CD14-positive monocyte (primary cell): ENCODE measurements around the gene SLC37A1. TPM values are rescaled to one million over a fixed set of nuclear protein-coding genes. Genes with fewer than 3 reads are reported as not detected.
A peak's percentile ranks its signal among the peaks of the same experiment; 100 is the strongest.

ENCODE experiments used
- DNase-seq, 3 donors: peaks; one replicate each; pipeline ENCODE4 v3.0.0-alpha.2; 2011 to 2022
- H2AFZ ChIP-seq: 2 replicates; pipeline ENCODE4 v1.6.0; 2012; ENCODE audit warnings: mild to moderate bottlenecking, low read depth, low read length, inconsistent platforms; ENCODE audit not compliant: insufficient read depth, poor library complexity, severe bottlenecking
- H3K27ac ChIP-seq, 2 donors: 1 replicate in 1 of 2; 2 replicates in 1 of 2; pipeline ENCODE4 v1.5.1; 2012 to 2013; ENCODE audit warnings: low read length in 2 of 2, control low read depth in 1 of 2, inconsistent platforms in 1 of 2, low read depth in 1 of 2, mild to moderate bottlenecking in 1 of 2
- H3K27me3 ChIP-seq, 2 donors: one replicate each; pipeline versions ENCODE4 v1.6.0 to v1.6.1; 2011 to 2013; ENCODE audit warnings: low read length in 2 of 2; ENCODE audit not compliant: control insufficient read depth in 2 of 2, insufficient read depth in 2 of 2
- H3K36me3 ChIP-seq, 2 donors: replicated peaks in 1 of 2; 1 replicate in 1 of 2; 2 replicates in 1 of 2; pipeline versions ENCODE4 v1.5.1 to v1.6.1; 2012 to 2013; ENCODE audit warnings: low read length in 2 of 2, control low read depth in 1 of 2, inconsistent platforms in 1 of 2, mild to moderate bottlenecking in 1 of 2; ENCODE audit not compliant: insufficient read depth in 2 of 2, control insufficient read depth in 1 of 2
- H3K4me1 ChIP-seq, 2 donors: 1 replicate in 1 of 2; 2 replicates in 1 of 2; pipeline versions ENCODE4 v1.5.1 to v1.6.1; 2012 to 2013; ENCODE audit warnings: low read length in 2 of 2, control low read depth in 1 of 2, inconsistent platforms in 1 of 2, mild to moderate bottlenecking in 1 of 2, moderate library complexity in 1 of 2; ENCODE audit not compliant: insufficient read depth in 2 of 2, control insufficient read depth in 1 of 2
- H3K4me2 ChIP-seq: replicated peaks from 2 replicates; pipeline ENCODE3; 2012; ENCODE audit warnings: low read length, moderate library complexity, mild to moderate bottlenecking; ENCODE audit not compliant: poor library complexity, severe bottlenecking; ENCODE audit errors: extremely low read depth
- H3K4me3 ChIP-seq, 3 experiments: fragments of 200-600 bp in 1 of 3; sonication (generic) in 1 of 3; replicated peaks in 1 of 3; 1 replicate in 2 of 3; 2 replicates in 1 of 3; pipeline ENCODE4 v1.5.1; 2011 to 2013; ENCODE audit warnings: low read length in 3 of 3, mild to moderate bottlenecking in 3 of 3, control low read depth in 2 of 3, low read depth in 2 of 3, inconsistent platforms in 1 of 3, moderate library complexity in 1 of 3
- H3K79me2 ChIP-seq: 2 replicates; pipeline ENCODE4 v1.6.0; 2012; ENCODE audit warnings: mild to moderate bottlenecking, control low read depth, inconsistent platforms, low read length, moderate library complexity; ENCODE audit not compliant: insufficient read depth
- H3K9ac ChIP-seq: 2 replicates; pipeline ENCODE4 v1.6.0; 2017; ENCODE audit warnings: low read length, mild to moderate bottlenecking; ENCODE audit not compliant: insufficient read depth, poor library complexity, severe bottlenecking
- H3K9me3 ChIP-seq, 2 donors: replicated peaks in 1 of 2; 1 replicate in 1 of 2; 2 replicates in 1 of 2; pipeline versions ENCODE4 v1.5.1 to v1.6.1; 2012 to 2013; ENCODE audit warnings: low read length in 2 of 2, control low read depth in 1 of 2; ENCODE audit not compliant: control insufficient read depth in 1 of 2, insufficient read depth in 1 of 2
- H4K20me1 ChIP-seq: 2 replicates; pipeline ENCODE4 v1.6.0; 2012; ENCODE audit warnings: mild to moderate bottlenecking, low read length, control low read depth, moderate library complexity; ENCODE audit not compliant: insufficient read depth
- H3K27ac Mint-ChIP-seq, 7 donors: one replicate each; pipeline ENCODE4 v1.8.0; 2020; ENCODE audit warnings: mild to moderate bottlenecking in 7 of 7, mixed read lengths in 7 of 7, moderate library complexity in 6 of 7, inconsistent platforms in 2 of 7
- H3K27me3 Mint-ChIP-seq, 3 donors: one replicate each; pipeline ENCODE4 v1.8.0; 2021 to 2022; ENCODE audit warnings: low read depth in 3 of 3, mild to moderate bottlenecking in 3 of 3, mixed read lengths in 3 of 3, moderate library complexity in 3 of 3, inconsistent platforms in 1 of 3
- H3K36me3 Mint-ChIP-seq, 2 donors: one replicate each; pipeline ENCODE4 v1.8.0; 2020; ENCODE audit warnings: mixed read lengths in 2 of 2, inconsistent platforms in 1 of 2, mild to moderate bottlenecking in 1 of 2
- H3K4me1 Mint-ChIP-seq: one replicate; pipeline ENCODE4 v1.8.0; 2020; ENCODE audit warnings: mild to moderate bottlenecking, mixed read lengths
- H3K4me3 Mint-ChIP-seq, 2 donors: one replicate each; pipeline ENCODE4 v1.8.0; 2020; ENCODE audit warnings: mild to moderate bottlenecking in 2 of 2, mixed read lengths in 2 of 2, moderate library complexity in 1 of 2
- H3K9me3 Mint-ChIP-seq, 7 donors: one replicate each; pipeline ENCODE4 v1.8.0; 2020 to 2022; ENCODE audit warnings: mixed read lengths in 7 of 7, mild to moderate bottlenecking in 6 of 7, moderate library complexity in 6 of 7, inconsistent platforms in 2 of 7
- WGBS: methylation state at CpG from one replicate; pipeline ENCODE4 v1.1.5; 2013; ENCODE audit warnings: missing lambda C conversion rate; ENCODE audit not compliant: insufficient coverage; 5-methylcytosine and 5-hydroxymethylcytosine counted together
- intact Hi-C, 2 donors: fragments of 100-400 bp; cut with micrococcal nuclease; formaldehyde crosslinking; loops; one replicate each; pipeline versions ENCODE4 v1.15.0 to v1.15.1; 2023
- polyA plus RNA-seq, 3 donors: library from polyadenylated mRNA; depleted of rRNA in 1 of 3; unstranded in 2 of 3; stranded (reverse) in 1 of 3; fragments of 300-500 nt in 2 of 3; fragments of >200 nt in 1 of 3; fragmentation: Illumina TruSeq in 2 of 3; gene quantifications; 1 replicate in 2 of 3; 2 replicates in 1 of 3; pipeline ENCODE4 v1.2.3, GENCODE V29; 2012 to 2021
- TF ChIP-seq, protein P1 (sequence below): fragments of 200-600 bp; IDR thresholded peaks from one replicate; pipeline ENCODE4 v1.8.0; 2022; ENCODE audit warnings: antibody characterized with exemption, mild to moderate bottlenecking

Gene SLC37A1
- polyA plus RNA-seq, 3 donors: 2.7 to 12.4 (median 4.3) TPM

GRCh38 chr21:42564561-42564971, 50.9 kb downstream of the SLC37A1 start:
- TF ChIP-seq, protein P1, sequence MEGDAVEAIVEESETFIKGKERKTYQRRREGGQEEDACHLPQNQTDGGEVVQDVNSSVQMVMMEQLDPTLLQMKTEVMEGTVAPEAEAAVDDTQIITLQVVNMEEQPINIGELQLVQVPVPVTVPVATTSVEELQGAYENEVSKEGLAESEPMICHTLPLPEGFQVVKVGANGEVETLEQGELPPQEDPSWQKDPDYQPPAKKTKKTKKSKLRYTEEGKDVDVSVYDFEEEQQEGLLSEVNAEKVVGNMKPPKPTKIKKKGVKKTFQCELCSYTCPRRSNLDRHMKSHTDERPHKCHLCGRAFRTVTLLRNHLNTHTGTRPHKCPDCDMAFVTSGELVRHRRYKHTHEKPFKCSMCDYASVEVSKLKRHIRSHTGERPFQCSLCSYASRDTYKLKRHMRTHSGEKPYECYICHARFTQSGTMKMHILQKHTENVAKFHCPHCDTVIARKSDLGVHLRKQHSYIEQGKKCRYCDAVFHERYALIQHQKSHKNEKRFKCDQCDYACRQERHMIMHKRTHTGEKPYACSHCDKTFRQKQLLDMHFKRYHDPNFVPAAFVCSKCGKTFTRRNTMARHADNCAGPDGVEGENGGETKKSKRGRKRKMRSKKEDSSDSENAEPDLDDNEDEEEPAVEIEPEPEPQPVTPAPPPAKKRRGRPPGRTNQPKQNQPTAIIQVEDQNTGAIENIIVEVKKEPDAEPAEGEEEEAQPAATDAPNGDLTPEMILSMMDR: no peak
- H3K4me1 Mint-ChIP-seq: no peaks in the 10 kb centered on the region
- Histone ChIP-seq H3K36me3 (peaks cover 45 to 100% of the 10 kb centered on the region in 2 donors), H3K79me2 (no peaks in the 10 kb centered on the region), H3K27ac (no peak overlapping the region), H3K9me3 (no peaks in the 10 kb centered on the region), H3K9ac (no peak overlapping the region), H3K4me1 (no peaks in the 10 kb centered on the region), H2AFZ (no peak overlapping the region), H3K27me3 (no peaks in the 10 kb centered on the region), H3K4me3 (no peak overlapping the region), H3K4me2 (no peak overlapping the region), H4K20me1 (no peaks in the 10 kb centered on the region)
- H3K4me3 Mint-ChIP-seq: no peak overlapping the region
- H3K27ac Mint-ChIP-seq: no peak overlapping the region
- H3K9me3 Mint-ChIP-seq: no peaks in the 10 kb centered on the region
- peaks cover 74 to 92% of the 10 kb centered on the region in 2 donors for H3K36me3 Mint-ChIP-seq
- H3K27me3 Mint-ChIP-seq: no peaks in the 10 kb centered on the region
- DNase-seq: peak in 1 of 3 donors; percentile 1
- intact Hi-C loops: no loop called here
- WGBS: 92% methylated on average over 15 of the region's 17 CpGs

DNA sequence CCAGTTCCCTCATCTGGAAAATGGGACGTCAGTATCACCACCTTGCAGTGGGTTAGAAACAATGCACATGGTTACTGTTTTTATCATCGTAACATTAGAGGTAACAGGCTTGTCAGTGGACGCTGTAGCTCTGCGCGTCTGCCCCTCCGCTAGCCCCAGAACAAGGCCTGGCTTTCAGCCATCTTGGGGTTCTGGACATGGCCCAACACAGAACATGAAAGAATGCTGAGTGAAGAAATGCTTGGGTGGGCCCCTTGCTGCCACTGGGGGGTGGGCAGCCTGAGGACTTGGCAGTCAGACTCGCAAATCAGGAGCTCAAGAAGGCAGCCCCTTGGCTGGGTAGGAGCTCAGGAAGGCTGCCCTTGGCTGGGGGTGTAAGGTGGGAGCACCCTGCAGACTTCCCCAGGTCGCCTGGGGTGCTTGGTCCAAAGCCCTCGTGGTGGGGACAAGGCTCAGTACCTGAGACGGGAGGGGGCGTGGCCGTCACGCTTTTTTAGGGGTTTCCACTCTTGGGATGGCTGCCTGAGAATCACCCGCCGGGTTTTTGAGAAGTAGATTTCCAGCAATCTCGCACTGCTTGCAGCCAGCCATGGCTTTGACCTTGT, 51.7 kb downstream of the SLC37A1 start:
- Histone ChIP-seq H3K4me1 (no peaks in the 10 kb centered on the region), H3K79me2 (no peaks in the 10 kb centered on the region), H3K9ac (no peak overlapping the region), H3K27me3 (no peaks in the 10 kb centered on the region), H3K27ac (no peak overlapping the region), H3K4me2 (no peak overlapping the region), H3K4me3 (no peak overlapping the region), H3K9me3 (no peaks in the 10 kb centered on the region), H2AFZ (no peak overlapping the region), H3K36me3 (peaks cover 50 to 97% of the 10 kb centered on the region in 2 donors), H4K20me1 (no peaks in the 10 kb centered on the region)
- Mint-ChIP-seq H3K4me1 (peaks cover under 1% of the 10 kb centered on the region), H3K36me3 (peaks cover 71 to 91% of the 10 kb centered on the region in 2 donors), H3K27ac (peak overlapping the region in 1 of 7 donors; percentile 23), H3K9me3 (peaks cover 0 to 3% (median 0%) of the 10 kb centered on the region in 7 donors), H3K27me3 (no peaks in the 10 kb centered on the region), H3K4me3 (no peak overlapping the region)
- no peak for DNase-seq
- TF ChIP-seq, protein P1: no peak
- intact Hi-C loops: no loop called here
- 94% methylated on average over 14 of the region's 16 CpGs for WGBS
